K562 (cell line): ENCODE data around the gene VSIG4. TPM values are rescaled to one million over a fixed set of nuclear protein-coding genes. Genes with fewer than 3 reads are reported as not detected.

ENCODE experiments used
- ARID3A ChIP-seq: IDR thresholded peaks from 2 replicates; pipeline ENCODE4 v1.6.1; 2012; ENCODE audit warnings: low read depth, low read length, improper control_type of control experiment, borderline replicate concordance
- ATF2 ChIP-seq: sonication (generic); formaldehyde crosslinking; IDR thresholded peaks from 2 replicates; pipeline ENCODE4 v1.8.1; 2022; ENCODE audit warnings: missing genetic modification reagents
- CTCF ChIP-seq, 3 experiments: IDR thresholded peaks in 2 of 3; conservative IDR thresholded peaks in 1 of 3; 2 replicates each; pipeline ENCODE4 v1.5.1; 2011 to 2012; ENCODE audit warnings: low read length in 3 of 3, mild to moderate bottlenecking in 3 of 3, control low read depth in 2 of 3, improper control_type of control experiment in 1 of 3, inconsistent platforms in 1 of 3, low read depth in 1 of 3, mixed read lengths in 1 of 3, moderate library complexity in 1 of 3; ENCODE audit not compliant: insufficient read depth in 2 of 3
- ELF4 ChIP-seq: fragments of 450-650 bp; formaldehyde crosslinking; IDR thresholded peaks from 2 replicates; pipeline ENCODE4 v1.4.0; 2022; ENCODE audit warnings: missing genetic modification characterization
- GTF2E2 ChIP-seq: fragments of 200-800 bp; sonication (Bioruptor generic); IDR thresholded peaks from 2 replicates; pipeline ENCODE4 v1.6.1; 2016; ENCODE audit warnings: missing genetic modification characterization, missing compliant biosample characterization
- MEIS2 ChIP-seq: fragments of 450-650 bp; IDR thresholded peaks from 2 replicates; pipeline ENCODE4 v1.6.1; 2014; ENCODE audit warnings: mild to moderate bottlenecking; ENCODE audit not compliant: partially characterized antibody
- MTF1 ChIP-seq: fragments of 250-450 bp; sonication (Bioruptor Pico); IDR thresholded peaks from 2 replicates; pipeline ENCODE4 v1.9.0; 2021; ENCODE audit warnings: moderate library complexity, mild to moderate bottlenecking, inconsistent platforms, borderline replicate concordance
- NBN ChIP-seq: fragments of 450-650 bp; IDR thresholded peaks from 2 replicates; pipeline ENCODE4 v1.6.1; 2016; ENCODE audit warnings: low read depth, mild to moderate bottlenecking
- POLR2AphosphoS2 ChIP-seq: IDR thresholded peaks from 2 replicates; pipeline ENCODE4 v1.6.1; 2012; ENCODE audit warnings: low read length, improper control_type of control experiment
- PREB ChIP-seq: sonication (generic); formaldehyde crosslinking; IDR thresholded peaks from 2 replicates; pipeline ENCODE4 v1.8.1; 2023; ENCODE audit warnings: mild to moderate bottlenecking, missing genetic modification reagents
- RNF2 ChIP-seq: sonication (generic); IDR thresholded peaks from 2 replicates; pipeline ENCODE4 v1.6.1; 2016
- ZFP1 ChIP-seq: fragments of 450-650 bp; formaldehyde crosslinking; IDR thresholded peaks from 2 replicates; pipeline ENCODE4 v1.4.0; 2020; ENCODE audit warnings: mild to moderate bottlenecking, mixed read lengths
- ZKSCAN1 ChIP-seq: fragments of 150-350 bp; IDR thresholded peaks from 2 replicates; pipeline ENCODE4 v1.6.1; 2016; ENCODE audit warnings: low read depth, low read length
- ZNF584 ChIP-seq: fragments of 200-800 bp; sonication (Bioruptor generic); IDR thresholded peaks from 2 replicates; pipeline ENCODE4 v1.6.1; 2016; ENCODE audit warnings: low read depth, mild to moderate bottlenecking, missing genetic modification characterization, missing compliant biosample characterization
- ZNF592 ChIP-seq: fragments of 450-650 bp; IDR thresholded peaks from 2 replicates; pipeline ENCODE4 v1.6.1; 2017; ENCODE audit warnings: antibody characterized with exemption, mild to moderate bottlenecking
- polyA plus RNA-seq, 8 experiments: library from polyadenylated mRNA; depleted of rRNA in 4 of 8; stranded (reverse) in 5 of 8; unstranded in 3 of 8; fragments of >200 nt; fragmentation: Nextera tagmentation in 2 of 8; fragmentation: Illumina TruSeq in 1 of 8; extraction: Ambion mirVana in 2 of 8; extraction: Trizol in 1 of 8; gene quantifications; 2 replicates each; pipeline versions ENCODE4 v1.2.1 to v1.2.3, GENCODE V29; 2011 to 2014; ENCODE audit warnings: inconsistent platforms in 1 of 8, missing spikeins in 1 of 8
- total RNA-seq, 7 experiments: library from RNA; depleted of rRNA in 6 of 7; stranded (reverse); fragments of >200 nt in 6 of 7; fragmentation: Illumina TruSeq in 2 of 7; extraction: Trizol in 2 of 7; gene quantifications; 2 replicates each; pipeline versions ENCODE4 v1.2.1 to v1.2.3, GENCODE V29; 2011 to 2021; ENCODE audit warnings: low replicate concordance in 1 of 7

The VSIG4 gene
- total and polyA plus RNA-seq, 9 of the 15 experiments (the other 6 are each of a cell fraction or from before 2014, with no cell fraction given): 0.22 to 1.6 (median 0.46) TPM; not detected in 1

- TF ChIP-seq ARID3A: no peak
- 0 out of 2 replicates have a peak, but pooled peaks have one; percentile 22 for TF ChIP-seq ELF4 (CRISPR knock-in tag)
- TF ChIP-seq MTF1 (CRISPR knock-in tag): no peak
- no peak for TF ChIP-seq ZFP1 (CRISPR knock-in tag)
- TF ChIP-seq POLR2AphosphoS2: peak; percentile 28; the same call in 1 of the 2 replicates
- TF ChIP-seq RNF2: peak; percentile 35
- no peak for TF ChIP-seq PREB (CRISPR knock-in tag)
- TF ChIP-seq ATF2 (CRISPR knock-in tag): no peak
- peak; percentile 77 for TF ChIP-seq ZNF592
- peak; percentile 11 for TF ChIP-seq MEIS2
- no peak for TF ChIP-seq ZNF584 (CRISPR knock-in tag)
- 0 out of 2 replicates have a peak, but pooled peaks have one; percentile 50 for TF ChIP-seq GTF2E2 (tag)
- peak; percentile 34; the same call in 1 of the 2 replicates for TF ChIP-seq NBN
- peak in 2 of 3 experiments; percentile 31 to 45; a peak in 2 of 6 replicates for TF ChIP-seq CTCF (IDR thresholded peaks at IDR 0.05 in 2 of 3, conservative IDR thresholded peaks at IDR 0.05 in 1 of 3; ENCODE audit: insufficient read depth in 2 of 3, low read depth in 1 of 3, low read length in 3 of 3)
- peak; percentile 48; the same call in 1 of the 2 replicates for TF ChIP-seq ZKSCAN1
These were observed 21.1 kb downstream of the VSIG4 start (continued) for GRCh38 chrX:66018585-66019309.
